D341Med (cell line): ENCODE measurements around the gene MOB3C.
A peak's percentile ranks its signal among the peaks of the same experiment; 100 is the strongest.

ENCODE experiments used
- DNase-seq: peaks from one replicate; pipeline ENCODE4 v3.0.0; 2012; ENCODE audit warnings: low spot score

MOB3C gene

GRCh38 chr1:46603858-46604549 lies 12.6 kb downstream of the MOB3C start, which contains the start of gene MKNK1:
TSS of gene MKNK1 (minus strand) at chr1:46604268. CDS start at chr1:46583327, 20,941 bp downstream.
- DNase-seq = peak; percentile 100

GRCh38 chr1:46603481-46603857 lies 13.1 kb downstream of the MOB3C start:
- no peak for DNase-seq

- no peak for DNase-seq
These were observed 15.2 kb downstream of the MOB3C start for GRCh38 chr1:46601257-46602007.

GRCh38 chr1:46599059-46599970 lies 17.3 kb downstream of the MOB3C start:
- no peak for DNase-seq

GRCh38 chr1:46596846-46597245 lies 19.8 kb downstream of the MOB3C start:
- no peak for DNase-seq

- DNase-seq = no peak
These were observed 20.6 kb downstream of the MOB3C start for GRCh38 chr1:46596036-46596435.

GRCh38 chr1:46595127-46595526 lies 21.5 kb downstream of the MOB3C start:
- no peak for DNase-seq

GRCh38 chr1:46594063-46594462 lies 22.5 kb downstream of the MOB3C start:
- DNase-seq = no peak

GRCh38 chr1:46592823-46593222 lies 23.8 kb downstream of the MOB3C start:
- no peak for DNase-seq

GRCh38 chr1:46589529-46589928 lies 27.1 kb downstream of the MOB3C start:
- no peak for DNase-seq

GRCh38 chr1:46587069-46587468 lies 29.5 kb downstream of the MOB3C start:
- DNase-seq = no peak

- no peak for DNase-seq
These were observed 31.2 kb downstream of the MOB3C start for GRCh38 chr1:46585312-46585938.

GRCh38 chr1:46583494-46583893 lies 33.1 kb downstream of the MOB3C start:
- no peak for DNase-seq

GRCh38 chr1:46582972-46583371 lies 33.6 kb downstream of the MOB3C start:
- no peak for DNase-seq

- DNase-seq = no peak
These were observed 34.7 kb downstream of the MOB3C start for GRCh38 chr1:46581681-46582455.

GRCh38 chr1:46580140-46580903 lies 36.3 kb downstream of the MOB3C start:
- DNase-seq = no peak

GRCh38 chr1:46577671-46578070 lies 38.9 kb downstream of the MOB3C start:
- no peak for DNase-seq

GRCh38 chr1:46576596-46576995 lies 40.0 kb downstream of the MOB3C start:
- no peak for DNase-seq

- no peak for DNase-seq
These were observed 40.8 kb downstream of the MOB3C start for GRCh38 chr1:46575778-46576177.

GRCh38 chr1:46575300-46575699 lies 41.3 kb downstream of the MOB3C start:
- DNase-seq = no peak
